Osteocyte (in vitro differentiated cells): ENCODE data around the gene MRPS18A. TPM values are rescaled to one million over a fixed set of nuclear protein-coding genes. Genes with fewer than 3 reads are reported as not detected.
A peak's percentile ranks its signal among the peaks of the same experiment; 100 is the strongest.

Experiments
- DNase-seq: peaks from one replicate; pipeline ENCODE4 v3.0.0; 2021; ENCODE audit warnings: mixed read lengths; ENCODE audit not compliant: unreplicated experiment; ENCODE audit errors: extremely low spot score
- H3K27ac Mint-ChIP-seq: one replicate; pipeline ENCODE4 v1.8.0; 2021; ENCODE audit warnings: mild to moderate bottlenecking, mixed read lengths; ENCODE audit not compliant: unreplicated experiment
- H3K27me3 Mint-ChIP-seq: one replicate; pipeline ENCODE4 v1.8.0; 2021; ENCODE audit warnings: mixed read lengths; ENCODE audit not compliant: unreplicated experiment
- H3K36me3 Mint-ChIP-seq: one replicate; pipeline ENCODE4 v1.8.0; 2021; ENCODE audit warnings: mixed read lengths; ENCODE audit not compliant: unreplicated experiment
- H3K4me1 Mint-ChIP-seq: one replicate; pipeline ENCODE4 v1.8.0; 2021; ENCODE audit warnings: mixed read lengths; ENCODE audit not compliant: unreplicated experiment
- H3K4me3 Mint-ChIP-seq: one replicate; pipeline ENCODE4 v1.8.0; 2021; ENCODE audit warnings: mild to moderate bottlenecking, moderate library complexity, mixed read lengths; ENCODE audit not compliant: unreplicated experiment
- H3K9me3 Mint-ChIP-seq: one replicate; pipeline ENCODE4 v1.8.0; 2021; ENCODE audit warnings: mixed read lengths; ENCODE audit not compliant: unreplicated experiment
- CTCF ChIP-seq: fragments of 200-600 bp; sonication (generic); IDR thresholded peaks from 2 replicates; pipeline ENCODE4 v1.5.0; 2021; ENCODE audit warnings: antibody characterized with exemption, mild to moderate bottlenecking, moderate library complexity
- long read RNA-seq: library from polyadenylated mRNA; unstranded; transcript quantifications from one replicate; pipeline ENCODE4 v2.0.0, GENCODE V29; 2021
- total RNA-seq: library from RNA; stranded (reverse); gene quantifications from 2 replicates; pipeline ENCODE4 v1.2.1, GENCODE V29; 2021

MRPS18A gene
- total RNA-seq = 35.3 and 37.3 TPM in 2 replicates
- long read RNA-seq, transcript MRPS18A-202 (6 exons, 1,062 nt) = major isoform, 42 of 47 reads
- long read RNA-seq, partial matches to known transcripts = 1 of 47 reads
- long read RNA-seq, other reads (novel, unspliced or antisense) = 2 of 47 reads

- Mint-ChIP-seq H3K9me3 (no peaks in the 10 kb centered on the region), H3K4me3 (peak within 1 kb of the TSS; percentile 94), H3K27me3 (no peaks in the 10 kb centered on the region), H3K27ac (peak within 1 kb of the TSS; percentile 96), H3K36me3 (peaks cover 2% of the 10 kb centered on the region), H3K4me1 (peaks cover 25% of the 10 kb centered on the region)
- TF ChIP-seq CTCF = no peak
- peak; percentile 89 for DNase-seq
Measured at GRCh38 chr6:43687437-43688347, at the start of gene MRPS18A. Gene MRPS18A, minus strand, starts transcription at chr6:43687791. Its CDS starts 12 bp downstream, at chr6:43687779.

- H3K9me3 Mint-ChIP-seq = peaks cover 4% of the 10 kb centered on the region
- H3K4me3 Mint-ChIP-seq = no peak overlapping the region
- TF ChIP-seq CTCF = no peak
- H3K4me1 Mint-ChIP-seq = no peaks in the 10 kb centered on the region
- H3K36me3 Mint-ChIP-seq = no peaks in the 10 kb centered on the region
- DNase-seq = peak; percentile 64
- peaks cover 12% of the 10 kb centered on the region for H3K27me3 Mint-ChIP-seq
- H3K27ac Mint-ChIP-seq = no peak overlapping the region
Measured at GRCh38 chr6:43736844-43737243, 49.3 kb upstream of the MRPS18A start.

GRCh38 chr6:43736211-43736786 is 48.7 kb upstream of the MRPS18A start:
- no peak overlapping the region for H3K27ac Mint-ChIP-seq
- no peak for TF ChIP-seq CTCF

GRCh38 chr6:43735642-43736199 is 48.1 kb upstream of the MRPS18A start:
- Mint-ChIP-seq H3K27me3 (peaks cover 18% of the 10 kb centered on the region), H3K9me3 (peaks cover 13% of the 10 kb centered on the region), H3K4me1 (no peaks in the 10 kb centered on the region), H3K27ac (no peak overlapping the region), H3K36me3 (no peaks in the 10 kb centered on the region), H3K4me3 (no peak overlapping the region)
- TF ChIP-seq CTCF = no peak
- DNase-seq = no peak

More at GRCh38 chr6:43736211-43736786, 48.7 kb upstream of the MRPS18A start:
- Mint-ChIP-seq H3K4me3 (no peak overlapping the region), H3K4me1 (no peaks in the 10 kb centered on the region), H3K36me3 (no peaks in the 10 kb centered on the region), H3K27me3 (peaks cover 16% of the 10 kb centered on the region), H3K9me3 (peaks cover 8% of the 10 kb centered on the region)
- no peak for DNase-seq

GRCh38 chr6:43734294-43734665 is 46.7 kb upstream of the MRPS18A start:
- Mint-ChIP-seq H3K36me3 (peaks cover 2% of the 10 kb centered on the region), H3K27me3 (peaks cover 18% of the 10 kb centered on the region), H3K4me3 (no peak overlapping the region), H3K9me3 (peaks cover 16% of the 10 kb centered on the region), H3K27ac (no peak overlapping the region), H3K4me1 (no peaks in the 10 kb centered on the region)
- no peak for DNase-seq
- TF ChIP-seq CTCF = no peak
